Neuronal stem cell (in vitro differentiated cells): Measurements from ENCODE around the gene MX2.

Experiments
- DNase-seq: peaks from one replicate; pipeline ENCODE4 v3.0.0-alpha.2; 2013; ENCODE audit warnings: low spot score
- H2AFZ ChIP-seq: one replicate; pipeline ENCODE4 v1.6.1; 2013; ENCODE audit warnings: mild to moderate bottlenecking, low read length, inconsistent platforms
- H2AK5ac ChIP-seq: 2 replicates; pipeline ENCODE4 v1.6.1; 2013; ENCODE audit warnings: low read depth, mild to moderate bottlenecking, inconsistent platforms, low read length, moderate library complexity, mixed read lengths
- H2BK120ac ChIP-seq: 2 replicates; pipeline ENCODE4 v1.6.1; 2013; ENCODE audit warnings: low read depth, mild to moderate bottlenecking, inconsistent platforms, low read length, moderate library complexity, mixed read lengths
- H2BK12ac ChIP-seq: one replicate; pipeline ENCODE4 v1.6.1; 2013; ENCODE audit warnings: low read length, inconsistent platforms
- H2BK15ac ChIP-seq: 2 replicates; pipeline ENCODE4 v1.6.1; 2013; ENCODE audit warnings: mild to moderate bottlenecking, low read length, inconsistent platforms, mixed read lengths
- H2BK5ac ChIP-seq: one replicate; pipeline ENCODE4 v1.6.1; 2013; ENCODE audit warnings: inconsistent platforms, mild to moderate bottlenecking, low read length, moderate library complexity
- H3K14ac ChIP-seq: one replicate; pipeline ENCODE4 v1.6.1; 2013; ENCODE audit warnings: low read length, inconsistent platforms
- H3K18ac ChIP-seq: 2 replicates; pipeline ENCODE4 v1.6.1; 2013; ENCODE audit warnings: low read length, inconsistent platforms
- H3K23ac ChIP-seq: 2 replicates; pipeline ENCODE4 v1.6.1; 2013; ENCODE audit warnings: low read depth, mild to moderate bottlenecking, mixed read lengths, low read length, inconsistent platforms; ENCODE audit not compliant: poor library complexity
- H3K27ac ChIP-seq: replicated peaks from 3 replicates; pipeline ENCODE4 v1.5.1; 2013; ENCODE audit warnings: low read length, inconsistent platforms
- H3K27me3 ChIP-seq, 3 experiments: 2 replicates each; pipeline ENCODE4 v1.6.1; 2013; ENCODE audit warnings: low read length in 3 of 3, mild to moderate bottlenecking in 2 of 3, inconsistent platforms in 1 of 3, low read depth in 1 of 3, mixed read lengths in 1 of 3, moderate library complexity in 1 of 3; ENCODE audit not compliant: control insufficient read depth in 3 of 3, insufficient read depth in 3 of 3
- H3K36me3 ChIP-seq, 2 donors: replicated peaks in 1 of 2; 2 replicates each; pipeline ENCODE4 v1.6.1; 2013; ENCODE audit warnings: low read length in 2 of 2; ENCODE audit not compliant: control insufficient read depth in 2 of 2, insufficient read depth in 2 of 2
- H3K4ac ChIP-seq: 2 replicates; pipeline ENCODE4 v1.6.1; 2013; ENCODE audit warnings: inconsistent platforms, mild to moderate bottlenecking, low read length, moderate library complexity
- H3K4me1 ChIP-seq, 2 donors: 1 replicate in 1 of 2; 2 replicates in 1 of 2; pipeline ENCODE4 v1.6.1; 2013; ENCODE audit warnings: low read length in 2 of 2, low read depth in 1 of 2; ENCODE audit not compliant: control insufficient read depth in 2 of 2, insufficient read depth in 1 of 2
- H3K4me2 ChIP-seq: one replicate; pipeline ENCODE4 v1.6.1; 2013; ENCODE audit warnings: mild to moderate bottlenecking, low read length, inconsistent platforms; ENCODE audit not compliant: insufficient read depth, poor library complexity, severe bottlenecking
- H3K4me3 ChIP-seq, 2 donors: 2 replicates each; pipeline ENCODE4 v1.5.1; 2013; ENCODE audit warnings: low read length in 2 of 2, mild to moderate bottlenecking in 2 of 2, inconsistent platforms in 1 of 2, moderate library complexity in 1 of 2
- H3K79me1 ChIP-seq: one replicate; pipeline ENCODE4 v1.6.1; 2013; ENCODE audit warnings: low read depth, mild to moderate bottlenecking, inconsistent platforms, low read length, moderate library complexity
- H3K9ac ChIP-seq: one replicate; pipeline ENCODE4 v1.6.1; 2013; ENCODE audit warnings: mild to moderate bottlenecking, low read depth, low read length, inconsistent platforms; ENCODE audit not compliant: poor library complexity
- H3K9me3 ChIP-seq, 2 donors: replicated peaks in 1 of 2; 2 replicates each; pipeline versions ENCODE3 to v1.6.1; 2013; ENCODE audit warnings: low read length in 2 of 2, mild to moderate bottlenecking in 2 of 2, inconsistent platforms in 1 of 2, low read depth in 1 of 2, mixed read lengths in 1 of 2, moderate library complexity in 1 of 2; ENCODE audit not compliant: control insufficient read depth in 2 of 2, insufficient read depth in 1 of 2
- H4K8ac ChIP-seq: one replicate; pipeline ENCODE4 v1.6.1; 2013; ENCODE audit warnings: low read depth, mild to moderate bottlenecking, inconsistent platforms, low read length, moderate library complexity
- H4K91ac ChIP-seq: one replicate; pipeline ENCODE4 v1.6.1; 2013; ENCODE audit warnings: low read length, low read depth, mild to moderate bottlenecking, inconsistent platforms; ENCODE audit not compliant: poor library complexity
- WGBS, 2 donors: extraction: QIAGEN DNeasy Blood & Tissue Kit; methylation state at CpG; one replicate each; pipeline ENCODE4 v1.1.7; 2013; ENCODE audit warnings: missing lambda C conversion rate in 2 of 2, mixed read lengths in 1 of 2; ENCODE audit not compliant: insufficient read length in 2 of 2, insufficient replicate concordance in 1 of 2; ENCODE audit errors: extremely low coverage in 2 of 2; 5-methylcytosine and 5-hydroxymethylcytosine counted together

The MX2 gene

GRCh38 chr21:41429305-41429704 lies 67.5 kb downstream of the MX2 start:
- Histone ChIP-seq H2BK12ac (no peak overlapping the region), H3K36me3 (no peaks in the 10 kb centered on the region), H3K23ac (no peak overlapping the region), H4K91ac (no peak overlapping the region), H2BK5ac (no peak overlapping the region), H3K27me3 (peaks cover 2 to 21% (median 20%) of the 10 kb centered on the region in 3 experiments), H3K4me1 (peaks cover 0 to 5% of the 10 kb centered on the region in 2 donors), H3K4me2 (no peak overlapping the region), H2AFZ (no peak overlapping the region), H3K9me3 (peaks cover 0 to 2% of the 10 kb centered on the region in 2 donors), H3K4ac (no peak overlapping the region), H4K8ac (no peak overlapping the region), H3K4me3 (no peak overlapping the region), H2BK15ac (no peak overlapping the region), H2AK5ac (no peak overlapping the region), H3K79me1 (peaks cover 1% of the 10 kb centered on the region), H2BK120ac (no peak overlapping the region), H3K14ac (no peak overlapping the region), H3K9ac (no peak overlapping the region), H3K18ac (no peak overlapping the region), H3K27ac (no peak overlapping the region)
- DNase-seq, result no peak
- WGBS, 2 donors, result no CpG with 5 or more reads among the region's 3 CpGs

- Histone ChIP-seq H2BK15ac (no peak overlapping the region), H3K9me3 (peaks cover 0 to 2% of the 10 kb centered on the region in 2 donors), H3K4me2 (no peak overlapping the region), H3K36me3 (no peaks in the 10 kb centered on the region), H2BK5ac (no peak overlapping the region), H3K4me3 (no peak overlapping the region), H3K14ac (no peak overlapping the region), H2AK5ac (no peak overlapping the region), H3K27ac (no peak overlapping the region), H4K91ac (no peak overlapping the region), H2BK12ac (no peak overlapping the region), H2AFZ (no peak overlapping the region), H3K79me1 (peaks cover 1% of the 10 kb centered on the region), H3K27me3 (peaks cover 2 to 21% (median 20%) of the 10 kb centered on the region in 3 experiments), H2BK120ac (no peak overlapping the region), H3K4me1 (peaks cover 0 to 5% of the 10 kb centered on the region in 2 donors), H4K8ac (no peak overlapping the region), H3K9ac (no peak overlapping the region), H3K23ac (no peak overlapping the region), H3K18ac (no peak overlapping the region), H3K4ac (no peak overlapping the region)
- WGBS, 2 donors, result no CpG with 5 or more reads among the region's 9 CpGs
- DNase-seq, result no peak
Observed at GRCh38 chr21:41429925-41430491, 68.2 kb downstream of the MX2 start.

- H3K36me3 ChIP-seq, result no peaks in the 10 kb centered on the region
- no peak overlapping the region for H3K4ac ChIP-seq
- no peak overlapping the region for H2AK5ac ChIP-seq
- H3K79me1 ChIP-seq, result no peaks in the 10 kb centered on the region
- H2AFZ ChIP-seq, result no peak overlapping the region
- H3K4me3 ChIP-seq, result no peak overlapping the region
- H4K91ac ChIP-seq, result no peak overlapping the region
- DNase-seq, result no peak
- H2BK12ac ChIP-seq, result no peak overlapping the region
- no CpG with 5 or more reads among the region's 16 CpGs for WGBS, 2 donors
- peak overlapping the region; percentile 59 for H3K18ac ChIP-seq
- H2BK120ac ChIP-seq, result no peak overlapping the region
- no peak overlapping the region for H2BK5ac ChIP-seq
- H3K14ac ChIP-seq, result peak overlapping the region; percentile 15
- H3K27me3 ChIP-seq, result peaks cover 0 to 8% (median 6%) of the 10 kb centered on the region in 3 experiments
- no peak overlapping the region for H3K9ac ChIP-seq
- H3K27ac ChIP-seq, result no peak overlapping the region
- H3K4me2 ChIP-seq, result no peak overlapping the region
- H3K9me3 ChIP-seq, result no peaks in the 10 kb centered on the region
- no peaks in the 10 kb centered on the region for H3K4me1 ChIP-seq
- no peak overlapping the region for H2BK15ac ChIP-seq
- H4K8ac ChIP-seq, result no peak overlapping the region
- peak overlapping the region; percentile 70 for H3K23ac ChIP-seq
Observed at GRCh38 chr21:41431788-41432548, 70.1 kb downstream of the MX2 start.

GRCh38 chr21:41432562-41433460 lies 71.0 kb downstream of the MX2 start:
- no peak overlapping the region for H2AK5ac ChIP-seq
- H2AFZ ChIP-seq, result no peak overlapping the region
- H2BK5ac ChIP-seq, result no peak overlapping the region
- no peak overlapping the region for H3K4ac ChIP-seq
- H3K14ac ChIP-seq, result no peak overlapping the region
- no peak overlapping the region for H4K8ac ChIP-seq
- H3K18ac ChIP-seq, result no peak overlapping the region
- no CpG with 5 or more reads among the region's 10 CpGs for WGBS, 2 donors
- no peaks in the 10 kb centered on the region for H3K27me3 ChIP-seq
- H3K9me3 ChIP-seq, result no peaks in the 10 kb centered on the region
- H3K4me1 ChIP-seq, result no peaks in the 10 kb centered on the region
- no peak overlapping the region for H3K23ac ChIP-seq
- no peaks in the 10 kb centered on the region for H3K36me3 ChIP-seq
- no peak overlapping the region for H3K27ac ChIP-seq
- no peak overlapping the region for H3K9ac ChIP-seq
- H3K4me2 ChIP-seq, result no peak overlapping the region
- no peak overlapping the region for H2BK12ac ChIP-seq
- no peak overlapping the region for H2BK120ac ChIP-seq
- no peak overlapping the region for H4K91ac ChIP-seq
- H2BK15ac ChIP-seq, result no peak overlapping the region
- H3K79me1 ChIP-seq, result no peaks in the 10 kb centered on the region
- H3K4me3 ChIP-seq, result no peak overlapping the region
- no peak for DNase-seq
